HG03571 (cell line): Measurements from ENCODE around the gene WNK2.
"Not testable (repeated sequence)": the region's sequence is repeated elsewhere in the genome, so short reads cannot be mapped to it uniquely, and the experiment has no call there.

Experiments used
- ATAC-seq: cut with Tn5 transposase; IDR thresholded peaks from one replicate; pipeline ENCODE4 v1.9.1; 2021; ENCODE audit not compliant: unreplicated experiment

The WNK2 gene

DNA sequence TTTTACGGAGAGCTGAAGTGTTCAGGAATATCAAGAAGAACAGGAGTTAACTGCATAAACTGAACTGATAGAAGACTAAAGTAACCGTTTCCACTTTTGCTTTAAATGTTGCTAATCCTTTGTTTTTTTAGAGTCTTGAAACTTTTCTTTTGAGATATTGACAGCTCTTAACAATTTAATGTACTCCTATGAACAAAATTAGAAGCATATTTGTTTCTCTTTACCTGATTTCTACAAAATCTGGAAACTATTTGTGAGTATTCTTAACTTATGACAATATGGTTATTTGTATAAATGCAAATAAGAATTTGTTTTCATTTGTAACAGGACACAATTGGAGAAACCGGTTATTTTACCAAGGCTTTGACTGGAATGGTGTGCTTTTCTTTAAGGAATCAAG, 178.1 kb downstream of the WNK2 start:
- ATAC-seq = no peak

DNA sequence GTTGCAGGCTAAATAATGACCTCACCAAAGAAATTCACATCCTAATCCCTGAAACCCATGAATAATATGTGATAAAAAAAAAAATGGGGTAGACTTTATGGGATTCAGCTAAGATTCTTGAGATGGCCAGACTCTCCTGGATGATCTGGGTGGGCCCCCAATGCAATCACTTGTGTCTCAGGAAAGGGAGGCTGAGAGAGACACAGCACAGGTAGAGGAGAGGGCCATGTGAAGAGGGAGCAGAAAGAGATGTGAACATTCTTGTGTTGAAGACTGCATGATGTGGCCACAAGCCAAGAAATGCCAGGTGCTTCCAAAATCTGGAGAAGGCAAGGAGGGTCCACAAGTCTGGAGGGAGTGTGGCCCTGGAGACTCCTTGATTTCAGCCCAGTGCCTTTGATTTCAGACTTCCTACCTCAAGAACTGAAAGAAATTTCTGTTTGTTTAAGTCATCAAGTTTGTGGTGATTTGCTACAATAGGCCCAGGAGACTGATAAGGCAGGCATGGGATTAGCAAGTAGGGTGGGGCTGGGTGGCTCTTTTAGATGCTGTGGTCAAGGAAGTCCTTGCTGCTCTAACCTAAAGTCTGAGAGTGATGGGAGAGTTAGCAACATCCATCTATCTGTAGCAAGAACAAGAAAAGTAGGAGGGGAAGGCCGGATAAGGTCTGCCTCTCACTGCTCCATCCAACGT, 180.9 kb downstream of the WNK2 start:
- ATAC-seq = no peak

DNA sequence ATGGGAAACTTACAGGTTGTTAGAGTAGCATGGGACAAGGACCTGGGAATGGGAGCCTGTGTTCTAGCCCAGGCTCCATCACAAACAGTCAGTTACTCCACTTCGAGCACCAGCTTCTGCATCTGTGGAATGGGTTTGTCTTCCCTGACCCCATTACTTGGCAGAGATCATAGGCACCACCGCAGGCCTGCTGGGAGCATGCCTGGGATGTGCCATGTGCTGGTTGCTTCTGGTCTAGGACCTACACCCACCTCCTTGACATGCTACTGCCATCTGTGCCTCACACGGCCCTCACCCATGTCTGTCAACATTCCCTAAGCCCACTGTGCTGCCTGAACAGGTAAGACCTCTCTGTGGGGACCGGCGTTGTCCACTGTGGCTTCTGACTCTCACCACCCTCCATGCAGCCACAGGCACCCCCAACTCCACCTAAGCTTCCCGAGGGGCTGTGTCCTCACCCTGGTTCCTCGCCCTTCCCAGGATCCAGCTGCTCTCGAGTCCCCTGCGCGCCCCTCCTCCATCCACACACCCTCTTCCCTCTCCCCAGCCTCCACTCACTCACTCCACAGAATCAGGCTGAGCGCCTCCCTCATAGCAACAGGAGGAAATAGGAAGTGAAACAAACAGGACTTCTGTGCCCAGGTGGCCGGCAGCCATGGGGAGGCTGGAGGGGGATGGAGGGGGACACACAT, 181.6 kb downstream of the WNK2 start:
- no peak for ATAC-seq

DNA sequence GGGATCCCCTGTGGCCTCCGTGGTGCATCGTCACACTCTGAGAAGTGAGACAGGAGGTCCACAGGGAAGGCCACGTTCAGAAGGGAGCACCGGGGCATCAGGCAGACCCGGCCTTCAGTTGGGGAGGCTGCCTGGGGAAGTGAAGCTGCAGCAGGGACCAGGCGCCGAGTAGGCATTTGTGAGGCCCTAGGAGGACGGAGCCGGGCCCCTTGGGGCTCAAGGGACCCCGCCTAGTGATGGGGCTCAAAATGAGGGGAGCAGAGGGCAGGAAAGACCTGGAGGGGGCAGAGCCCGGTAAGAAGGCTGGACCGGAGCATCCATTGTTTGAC, 182.1 kb downstream of the WNK2 start:
- ATAC-seq = no peak

DNA sequence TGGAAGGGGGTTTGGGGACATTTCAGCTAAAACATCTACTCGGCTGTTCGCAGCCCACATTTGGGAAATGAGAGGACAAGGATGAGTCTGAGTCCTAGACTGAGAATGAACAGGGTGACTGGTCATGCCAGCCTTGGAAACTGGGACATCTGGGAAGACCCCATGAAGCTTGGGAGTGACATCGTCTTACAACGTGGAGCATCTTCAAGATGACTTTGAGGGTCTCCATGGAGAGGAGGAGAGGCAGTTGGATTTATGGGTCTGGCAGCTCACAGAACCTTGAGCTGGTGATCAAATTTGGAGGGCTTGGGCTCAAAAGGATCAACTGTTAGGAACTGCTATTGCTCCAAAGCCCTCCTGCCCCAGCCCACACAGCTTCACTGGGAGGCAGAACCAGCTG, 182.5 kb downstream of the WNK2 start:
- not testable (repeated sequence) for ATAC-seq

DNA sequence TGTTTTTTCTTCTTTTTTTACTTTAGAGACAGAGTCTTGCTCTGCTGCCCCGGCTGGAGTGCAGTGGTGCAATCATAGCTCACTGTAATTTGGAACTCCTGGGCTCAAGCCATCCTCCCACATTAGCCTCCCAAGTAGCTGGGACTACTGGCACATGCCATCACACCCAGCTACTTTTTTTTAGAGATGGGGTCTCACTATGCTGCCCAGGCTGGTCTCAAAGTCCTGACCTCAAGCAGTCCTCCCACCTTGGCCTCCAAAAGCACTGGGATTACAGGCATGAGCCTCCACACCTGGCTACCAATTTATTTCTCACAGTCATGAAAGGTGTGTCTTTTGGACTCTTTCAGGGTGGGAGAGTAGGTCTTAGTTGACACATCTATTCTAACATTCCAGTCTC, 184.5 kb downstream of the WNK2 start:
- no peak for ATAC-seq

DNA sequence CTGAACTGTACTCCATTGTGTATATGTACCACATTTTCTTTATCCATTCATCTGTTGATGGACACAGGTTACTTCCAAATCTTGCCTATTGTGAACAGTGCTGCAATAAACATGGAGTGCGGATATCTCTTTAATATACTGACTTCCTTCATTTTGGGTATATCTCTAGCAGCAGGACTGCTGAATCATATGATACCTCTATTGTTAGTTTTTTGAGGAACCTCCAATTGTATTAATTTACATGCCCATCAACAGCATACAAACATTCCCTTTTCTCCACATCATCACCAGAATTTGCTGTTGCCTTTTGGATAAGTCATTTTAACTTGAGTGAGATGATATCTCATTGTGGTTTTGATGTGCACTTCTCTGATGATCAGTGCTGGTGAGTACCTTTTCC, 185.7 kb downstream of the WNK2 start:
- no peak for ATAC-seq
